Sigmoid colon (tissue), 7 donors: ENCODE results near the gene STN1. TPM values are rescaled to one million over a fixed set of nuclear protein-coding genes. Genes with fewer than 3 reads are reported as not detected.

Source experiments
- DNase-seq: peaks from one replicate; pipeline ENCODE4 v3.0.0-alpha.2; 2019
- H3K27ac ChIP-seq, 4 donors: fragments of 200-600 bp; sonication (generic); one replicate each; pipeline ENCODE4 v1.5.1; 2016 to 2019; ENCODE audit warnings: mild to moderate bottlenecking in 1 of 4
- H3K27me3 ChIP-seq, 3 donors: fragments of 200-600 bp; sonication (generic); one replicate each; pipeline ENCODE4 v1.5.1; 2019; ENCODE audit warnings: mild to moderate bottlenecking in 1 of 3
- H3K36me3 ChIP-seq, 4 donors: fragments of 200-600 bp; sonication (generic); one replicate each; pipeline ENCODE4 v1.5.1; 2016 to 2019
- H3K4me1 ChIP-seq, 4 donors: fragments of 200-600 bp; sonication (generic); one replicate each; pipeline ENCODE4 v1.5.1; 2017 to 2019
- H3K4me3 ChIP-seq, 4 donors: fragments of 200-600 bp; sonication (generic); one replicate each; pipeline ENCODE4 v1.5.1; 2017 to 2019; ENCODE audit warnings: mild to moderate bottlenecking in 2 of 4, moderate library complexity in 1 of 4
- H3K9me3 ChIP-seq, 4 donors: fragments of 200-600 bp in 3 of 4; sonication (generic) in 3 of 4; one replicate each; pipeline versions ENCODE4 v1.5.1 to v1.6.1; 2013 to 2019
- CTCF ChIP-seq, 4 experiments: fragments of 450-650 bp in 3 of 4; fragments of 200-600 bp in 1 of 4; IDR thresholded peaks; one replicate each; pipeline ENCODE4 v1.5.1; 2016 to 2019; ENCODE audit warnings: antibody characterized with exemption in 4 of 4, mild to moderate bottlenecking in 3 of 4, moderate library complexity in 2 of 4
- EP300 ChIP-seq, 4 donors: sonication (generic); formaldehyde crosslinking; IDR thresholded peaks; one replicate each; pipeline ENCODE4 v1.6.1; 2017; ENCODE audit warnings: antibody characterized with exemption in 4 of 4
- POLR2A ChIP-seq, 2 donors: fragments of 450-650 bp; IDR thresholded peaks; one replicate each; pipeline ENCODE4 v1.6.1; 2016; ENCODE audit warnings: antibody characterized with exemption in 2 of 2, mild to moderate bottlenecking in 2 of 2, moderate library complexity in 2 of 2
- POLR2AphosphoS5 ChIP-seq, 4 donors: sonication (generic); formaldehyde crosslinking; IDR thresholded peaks; one replicate each; pipeline ENCODE4 v1.6.1; 2017; ENCODE audit warnings: antibody characterized with exemption in 4 of 4
- WGBS, 2 donors: extraction: QIAGEN DNeasy Blood & Tissue Kit; methylation state at CpG; one replicate each; pipeline ENCODE4 v1.1.7; 2013; 5-methylcytosine and 5-hydroxymethylcytosine counted together
- intact Hi-C: fragments of 100-400 bp; cut with DNase I; formaldehyde crosslinking; loops from one replicate; pipeline ENCODE4 v1.15.1; 2023
- polyA plus RNA-seq, 3 donors: library from polyadenylated mRNA; stranded (reverse); fragments of 200-250 nt; gene quantifications; one replicate each; pipeline ENCODE4 v1.2.3, GENCODE V29; 2013
- total RNA-seq, 4 donors: library from RNA; depleted of rRNA; stranded (reverse); fragments of >200 nt; gene quantifications; one replicate each; pipeline ENCODE4 v1.1.0, GENCODE V29; 2016
- donor health status: healthy with polysubstance abuse.
- donor health status: Bipolar disorder and iron deficiency.
- donor health status: healthy.

Gene STN1
- total and polyA plus RNA-seq, 7 donors: 16.0 to 27.7 (median 22.4) TPM

- H3K4me1 ChIP-seq: peaks cover 0 to 31% (median 27%) of the 10 kb centered on the region in 4 donors
- WGBS, 2 donors: 97 to 98% methylated on average over 1 of the region's 1 CpG
- no peak overlapping the region for H3K27ac ChIP-seq
- intact Hi-C loops: loop anchor here (10.0 kb wide), 1 partner anchor 335 kb away; the partner anchor contains the start of gene GSTO1
- H3K4me3 ChIP-seq: no peak overlapping the region
- H3K9me3 ChIP-seq: no peaks in the 10 kb centered on the region
- DNase-seq: no peak
- no peak for TF ChIP-seq CTCF (IDR thresholded peaks at IDR 0.05)
- no peak for TF ChIP-seq EP300 (IDR thresholded peaks at IDR 0.05)
- no peak for TF ChIP-seq POLR2A (IDR thresholded peaks at IDR 0.05)
- no peak for TF ChIP-seq POLR2AphosphoS5 (IDR thresholded peaks at IDR 0.05)
- H3K36me3 ChIP-seq: no peaks in the 10 kb centered on the region
- no peaks in the 10 kb centered on the region for H3K27me3 ChIP-seq
These were observed 1.7 kb upstream of the STN1 start for GRCh38 chr10:103919648-103920025.

GRCh38 chr10:103917302-103918052 is 507 bp downstream of the STN1 start:
- 1% methylated on average over 29 of the region's 29 CpGs for WGBS, 2 donors
- no peaks in the 10 kb centered on the region for H3K9me3 ChIP-seq
- TF ChIP-seq POLR2A (IDR thresholded peaks at IDR 0.05) (no peak), EP300 (IDR thresholded peaks at IDR 0.05) (no peak), CTCF (IDR thresholded peaks at IDR 0.05) (no peak), POLR2AphosphoS5 (IDR thresholded peaks at IDR 0.05) (no peak)
- H3K27ac ChIP-seq: peak overlapping the region; percentile 91 to 97 (median 94)
- DNase-seq: peak; percentile 81
- peak overlapping the region; percentile 46 to 78 (median 70) for H3K4me3 ChIP-seq
- no peaks in the 10 kb centered on the region for H3K36me3 ChIP-seq
- H3K4me1 ChIP-seq: peaks cover 0 to 31% (median 27%) of the 10 kb centered on the region in 4 donors
- no peaks in the 10 kb centered on the region for H3K27me3 ChIP-seq
- intact Hi-C loops: loop anchor here (1.0 to 10.0 kb wide), 3 partner anchors 50 to 337 kb away; partner anchors contain the start of genes GSTO1, SFR1 and SLK

- 10 to 34% methylated on average over 2 of the region's 2 CpGs for WGBS, 2 donors
- peaks cover 0 to 31% (median 27%) of the 10 kb centered on the region in 4 donors for H3K4me1 ChIP-seq
- peak overlapping the region; percentile 91 to 97 (median 94) for H3K27ac ChIP-seq
- H3K4me3 ChIP-seq: peak overlapping the region; percentile 11 to 78 (median 58)
- no peak for DNase-seq
- H3K36me3 ChIP-seq: no peaks in the 10 kb centered on the region
- intact Hi-C loops: loop anchor here (10.0 kb wide), 1 partner anchor 338 kb away; the partner anchor contains the start of gene GSTO1
- H3K27me3 ChIP-seq: no peaks in the 10 kb centered on the region
- TF ChIP-seq EP300 (IDR thresholded peaks at IDR 0.05) (no peak), CTCF (IDR thresholded peaks at IDR 0.05) (no peak), POLR2AphosphoS5 (IDR thresholded peaks at IDR 0.05) (no peak), POLR2A (IDR thresholded peaks at IDR 0.05) (no peak)
- H3K9me3 ChIP-seq: no peaks in the 10 kb centered on the region
These were observed 1.1 kb downstream of the STN1 start for GRCh38 chr10:103916876-103917275.

- TF ChIP-seq POLR2A (IDR thresholded peaks at IDR 0.05) (no peak), POLR2AphosphoS5 (IDR thresholded peaks at IDR 0.05) (no peak)
- WGBS, 2 donors: 17 to 45% methylated on average over 1 of the region's 1 CpG
- H3K4me1 ChIP-seq: peaks cover 0 to 31% (median 27%) of the 10 kb centered on the region in 4 donors
- peak overlapping the region; percentile 91 to 97 (median 94) for H3K27ac ChIP-seq
- H3K36me3 ChIP-seq: no peaks in the 10 kb centered on the region
- DNase-seq: no peak
- intact Hi-C loops: loop anchor here (10.0 kb wide), 1 partner anchor 339 kb away; the partner anchor contains the start of gene GSTO1
- peak overlapping the region in 3 of 4 donors; percentile 11 to 78 (median 69) for H3K4me3 ChIP-seq
- no peaks in the 10 kb centered on the region for H3K9me3 ChIP-seq
- H3K27me3 ChIP-seq: no peaks in the 10 kb centered on the region
These were observed 1.7 kb downstream of the STN1 start for GRCh38 chr10:103916254-103916653.

GRCh38 chr10:103915796-103916195 is 2.2 kb downstream of the STN1 start:
- Histone ChIP-seq H3K36me3 (no peaks in the 10 kb centered on the region), H3K27me3 (no peaks in the 10 kb centered on the region), H3K9me3 (no peaks in the 10 kb centered on the region), H3K4me1 (peaks cover 0 to 31% (median 27%) of the 10 kb centered on the region in 4 donors), H3K27ac (peak overlapping the region; percentile 91 to 97 (median 94)), H3K4me3 (peak overlapping the region in 1 of 4 donors; percentile 25)
- intact Hi-C loops: loop anchor here (10.0 kb wide), 1 partner anchor 339 kb away; the partner anchor contains the start of gene GSTO1
- WGBS, 2 donors: 43 to 69% methylated on average over 6 of the region's 6 CpGs
- no peak for DNase-seq
- TF ChIP-seq POLR2A (IDR thresholded peaks at IDR 0.05) (no peak), POLR2AphosphoS5 (IDR thresholded peaks at IDR 0.05) (no peak), EP300 (IDR thresholded peaks at IDR 0.05) (no peak), CTCF (IDR thresholded peaks at IDR 0.05) (no peak)
